ENCODE results near the gene DCDC1.

The DCDC1 gene

GRCh38 chr11:31102316-31102715 lies 267.2 kb downstream of the DCDC1 start:
- DNase-seq, result no peak

- no peak for DNase-seq
Observed at GRCh38 chr11:31096191-31096805, 273.2 kb downstream of the DCDC1 start.

- DNase-seq, result no peak
Observed at GRCh38 chr11:31092638-31093037, 276.9 kb downstream of the DCDC1 start.

GRCh38 chr11:31089117-31089516 lies 280.4 kb downstream of the DCDC1 start:
- no peak for DNase-seq

- DNase-seq, result no peak
Observed at GRCh38 chr11:31069447-31070205, 299.9 kb downstream of the DCDC1 start.

GRCh38 chr11:31060880-31061279 lies 308.7 kb downstream of the DCDC1 start:
- DNase-seq, result no peak

GRCh38 chr11:31059529-31059928 lies 310.0 kb downstream of the DCDC1 start:
- no peak for DNase-seq

GRCh38 chr11:31050061-31050765 lies 319.3 kb downstream of the DCDC1 start:
- DNase-seq, result no peak

GRCh38 chr11:31045335-31045734 lies 324.2 kb downstream of the DCDC1 start:
- no peak for DNase-seq

GRCh38 chr11:31030138-31030792 lies 339.3 kb downstream of the DCDC1 start:
- no peak for DNase-seq

GRCh38 chr11:31026315-31026714 lies 343.2 kb downstream of the DCDC1 start:
- DNase-seq, result no peak

GRCh38 chr11:31022080-31022479 lies 347.5 kb downstream of the DCDC1 start:
- DNase-seq, result no peak

- no peak for DNase-seq
Observed at GRCh38 chr11:31019786-31020185, 349.8 kb downstream of the DCDC1 start.

GRCh38 chr11:31005202-31005601 lies 364.3 kb downstream of the DCDC1 start:
- DNase-seq, result no peak

- DNase-seq, result no peak
Observed at GRCh38 chr11:31001427-31001826, 368.1 kb downstream of the DCDC1 start.

- DNase-seq, result no peak
Observed at GRCh38 chr11:31000381-31000780, 369.2 kb downstream of the DCDC1 start.

- no peak for DNase-seq
Observed at GRCh38 chr11:30992513-30992849, 377.1 kb downstream of the DCDC1 start.

- DNase-seq, result no peak
Observed at GRCh38 chr11:30991802-30992512, 377.6 kb downstream of the DCDC1 start.

- no peak for DNase-seq
Observed at GRCh38 chr11:30991376-30991775, 378.2 kb downstream of the DCDC1 start.

GRCh38 chr11:30990625-30991296 lies 378.8 kb downstream of the DCDC1 start:
- DNase-seq, result no peak

GRCh38 chr11:30987819-30988218 lies 381.7 kb downstream of the DCDC1 start:
- no peak for DNase-seq

- no peak for DNase-seq
Observed at GRCh38 chr11:30985536-30985935, 384.0 kb downstream of the DCDC1 start.
